GM10266 (cell line): Measurements from ENCODE around the gene AMOTL2.

Experiments
- DNase-seq: peaks from one replicate; pipeline ENCODE4 v3.0.0; 2012; ENCODE audit errors: extremely low spot score
- TF ChIP-seq, protein P1 (sequence below): IDR thresholded peaks from 2 replicates; pipeline ENCODE4 v1.5.1; 2012; ENCODE audit warnings: mild to moderate bottlenecking, low read depth; ENCODE audit not compliant: control insufficient read depth, insufficient read depth; ENCODE audit errors: missing control alignments

AMOTL2 gene

DNA sequence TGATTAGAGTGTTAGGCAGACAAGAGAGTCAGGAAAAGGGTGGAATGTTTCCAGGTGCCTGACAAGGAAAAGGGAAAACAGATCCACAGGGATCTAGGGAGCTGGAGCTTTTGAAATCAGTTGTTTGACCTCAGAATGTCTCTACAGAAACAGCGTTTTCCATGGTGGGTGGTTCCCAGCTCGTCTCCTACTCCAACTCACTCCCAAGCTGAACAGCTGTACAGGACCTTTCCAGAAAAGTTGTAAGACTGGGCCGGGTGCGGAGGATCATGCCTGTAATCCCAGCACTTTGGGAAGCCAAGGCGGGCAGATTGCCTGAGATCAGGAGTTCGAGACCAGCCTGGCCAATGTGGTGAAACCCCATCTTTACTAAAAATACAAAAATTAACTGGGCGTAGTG lies 67.9 kb downstream of the AMOTL2 start:
- TF ChIP-seq, protein P1, sequence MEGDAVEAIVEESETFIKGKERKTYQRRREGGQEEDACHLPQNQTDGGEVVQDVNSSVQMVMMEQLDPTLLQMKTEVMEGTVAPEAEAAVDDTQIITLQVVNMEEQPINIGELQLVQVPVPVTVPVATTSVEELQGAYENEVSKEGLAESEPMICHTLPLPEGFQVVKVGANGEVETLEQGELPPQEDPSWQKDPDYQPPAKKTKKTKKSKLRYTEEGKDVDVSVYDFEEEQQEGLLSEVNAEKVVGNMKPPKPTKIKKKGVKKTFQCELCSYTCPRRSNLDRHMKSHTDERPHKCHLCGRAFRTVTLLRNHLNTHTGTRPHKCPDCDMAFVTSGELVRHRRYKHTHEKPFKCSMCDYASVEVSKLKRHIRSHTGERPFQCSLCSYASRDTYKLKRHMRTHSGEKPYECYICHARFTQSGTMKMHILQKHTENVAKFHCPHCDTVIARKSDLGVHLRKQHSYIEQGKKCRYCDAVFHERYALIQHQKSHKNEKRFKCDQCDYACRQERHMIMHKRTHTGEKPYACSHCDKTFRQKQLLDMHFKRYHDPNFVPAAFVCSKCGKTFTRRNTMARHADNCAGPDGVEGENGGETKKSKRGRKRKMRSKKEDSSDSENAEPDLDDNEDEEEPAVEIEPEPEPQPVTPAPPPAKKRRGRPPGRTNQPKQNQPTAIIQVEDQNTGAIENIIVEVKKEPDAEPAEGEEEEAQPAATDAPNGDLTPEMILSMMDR = no peak

More for the DNA sequence above, 67.9 kb downstream of the AMOTL2 start:
- DNase-seq = no peak
